Measurements from ENCODE around the gene PIRT. TPM values are rescaled to one million over a fixed set of nuclear protein-coding genes. Genes with fewer than 3 reads are reported as not detected.
A peak's percentile ranks its signal among the peaks of the same experiment; 100 is the strongest.

The PIRT gene
- total RNA-seq (not detected), total RNA-seq (0 reads per million in 29 experiments)
- 0.04 TPM for total RNA-seq (2013)

DNA sequence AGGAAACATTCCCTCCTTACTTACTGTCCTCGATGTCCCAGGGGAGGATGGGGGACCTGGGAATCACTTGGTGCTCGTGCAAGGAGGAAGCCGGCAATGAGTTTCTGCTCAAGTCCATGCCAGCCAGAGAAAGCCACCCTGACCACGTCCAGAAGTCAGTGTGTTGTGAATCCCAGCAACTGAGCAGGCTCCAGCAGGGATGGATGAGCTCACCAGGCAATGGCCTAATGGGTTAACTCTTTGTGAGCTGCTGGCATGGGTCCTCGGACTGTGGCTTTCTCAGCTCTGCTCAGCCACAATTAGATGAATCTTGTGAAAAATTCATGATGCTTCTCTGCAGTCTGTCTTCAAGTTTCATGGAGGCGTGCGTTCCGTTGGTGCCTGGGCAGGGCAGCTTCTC is at the start of gene PIRT:
Gene PIRT, minus strand, starts transcription at position 167 of the 400 bp plus-strand sequence. CDS start 12,442 bp downstream, outside the sequence.
- Mint-ChIP-seq H3K27ac (no peak within 1 kb of the TSS), H3K9me3 (no peaks in the 10 kb centered on the region), H3K27me3 (no peaks in the 10 kb centered on the region), H3K4me3 (no peak within 1 kb of the TSS), H3K36me3 (no peaks in the 10 kb centered on the region), H3K4me1 (no peaks in the 10 kb centered on the region)
- H3K36me3 ChIP-seq (ENCODE audit: control insufficient read depth in 2 of 2, extremely low read depth in 1 of 2, insufficient read depth in 1 of 2, low read length in 1 of 2): no peaks in the 10 kb centered on the region
- DNase-seq (no peak), ATAC-seq (replicated peaks in 1 of 4) (no peak)
- no peak within 1 kb of the TSS for H3K27ac ChIP-seq (ENCODE audit: low read length)
- ChIA-PET CTCF (interaction anchor here in 1 of 2 donors (0.5 kb wide), 1 partner anchor 1121 kb away, joined by 7 read pairs; no protein-coding TSS in a partner anchor), POLR2A (no interaction called here)
- no peaks in the 10 kb centered on the region for H3K4me1 ChIP-seq (ENCODE audit: control insufficient read depth in 1 of 2, extremely low read depth in 1 of 2, insufficient read depth in 2 of 2, low read length in 2 of 2)
- H3K27me3 ChIP-seq (replicated peaks in 1 of 2; ENCODE audit: control insufficient read depth in 2 of 2, extremely low read depth in 1 of 2, insufficient read depth in 2 of 2, low read length in 1 of 2): peaks cover 0 to 3% of the 10 kb centered on the region in 2 experiments
- no peak within 1 kb of the TSS for H3K4me3 ChIP-seq (ENCODE audit: control insufficient read depth in 1 of 2, extremely low read depth in 1 of 2, low read length in 1 of 2)
- H3K9me3 ChIP-seq: no peaks in the 10 kb centered on the region
- 73% methylated on average over 7 of the region's 8 CpGs for WGBS (ENCODE audit: insufficient coverage)

DNA sequence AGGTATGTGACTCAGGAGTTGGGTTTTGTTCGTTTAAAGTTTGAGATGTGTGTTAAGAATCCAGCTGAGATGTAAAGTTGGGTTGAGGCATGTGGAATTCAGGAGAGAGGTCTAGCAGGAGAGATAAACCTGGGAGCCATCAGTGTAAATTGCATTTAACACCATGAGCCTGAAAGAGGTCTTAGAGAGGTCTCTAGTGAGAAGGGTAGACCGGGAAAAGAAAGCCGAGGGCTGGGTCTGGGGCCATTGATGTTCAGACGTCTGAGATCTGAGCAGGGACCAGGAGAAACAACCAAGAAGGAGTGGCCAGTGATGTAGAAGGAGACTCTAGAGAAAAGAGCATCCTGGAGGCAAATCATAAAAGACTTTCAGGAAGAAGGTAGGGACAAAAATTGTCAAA is 44.1 kb upstream of the PIRT start:
- Histone ChIP-seq H3K9me3 (no peaks in the 10 kb centered on the region), H3K4me3 (ENCODE audit: control insufficient read depth in 1 of 2, extremely low read depth in 1 of 2, low read length in 1 of 2) (no peak overlapping the region), H3K27me3 (replicated peaks in 1 of 2; ENCODE audit: control insufficient read depth in 2 of 2, extremely low read depth in 1 of 2, insufficient read depth in 2 of 2, low read length in 1 of 2) (peaks cover 3 to 8% of the 10 kb centered on the region in 2 experiments), H3K4me1 (ENCODE audit: control insufficient read depth in 1 of 2, extremely low read depth in 1 of 2, insufficient read depth in 2 of 2, low read length in 2 of 2) (no peaks in the 10 kb centered on the region), H3K27ac (ENCODE audit: low read length) (no peak overlapping the region), H3K36me3 (ENCODE audit: control insufficient read depth in 2 of 2, extremely low read depth in 1 of 2, insufficient read depth in 1 of 2, low read length in 1 of 2) (no peaks in the 10 kb centered on the region)
- peaks cover 0 to 3% (median 0%) of the 10 kb centered on the region in 3 donors for H3K9me3 Mint-ChIP-seq
- H3K4me3 Mint-ChIP-seq: no peak overlapping the region
- no peaks in the 10 kb centered on the region for H3K36me3 Mint-ChIP-seq
- ChIA-PET CTCF (no interaction called here), POLR2A (interaction anchor here in 1 of 2 donors (0.6 kb wide), 1 partner anchor 559 kb away, joined by 4 read pairs; no protein-coding TSS in a partner anchor)
- WGBS (ENCODE audit: insufficient coverage): 30% methylated on average over 4 of the region's 4 CpGs
- H3K4me1 Mint-ChIP-seq: no peaks in the 10 kb centered on the region
- peaks cover 11 to 27% of the 10 kb centered on the region in 2 donors for H3K27me3 Mint-ChIP-seq
- DNase-seq (no peak), ATAC-seq (replicated peaks in 1 of 4) (no peak)
- no peak overlapping the region for H3K27ac Mint-ChIP-seq

DNA sequence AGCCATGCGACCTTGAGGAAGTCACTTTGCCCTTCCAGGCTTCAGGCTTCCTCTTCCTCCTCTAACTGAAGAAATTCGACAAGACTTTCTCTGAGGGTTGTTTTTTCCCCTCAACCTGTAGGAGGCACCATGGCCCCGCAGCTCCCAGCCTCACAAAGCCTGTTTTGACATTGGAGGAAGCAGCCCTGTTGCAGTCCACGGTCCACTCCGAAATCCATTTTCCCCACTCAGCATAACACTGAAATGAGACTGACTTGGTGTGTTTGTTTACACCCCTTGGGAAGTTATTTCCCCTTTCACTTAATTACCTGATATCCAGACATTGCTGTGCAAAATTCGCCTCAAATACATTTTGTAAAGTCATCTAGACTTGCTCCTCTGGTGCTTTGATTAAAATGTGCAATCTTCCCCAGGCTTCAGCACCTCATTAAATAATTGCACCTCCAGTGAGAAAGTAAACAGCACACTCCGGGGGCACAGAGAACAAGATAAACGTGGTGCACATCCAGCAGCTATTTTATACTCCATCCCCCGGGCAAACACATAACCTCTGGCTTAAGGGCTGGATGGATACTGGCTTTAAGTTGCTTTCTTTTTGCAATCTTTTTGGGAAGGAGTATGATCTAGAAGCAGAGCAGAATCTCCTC is 41.4 kb upstream of the PIRT start:
- Histone ChIP-seq H3K4me3 (ENCODE audit: control insufficient read depth in 1 of 2, extremely low read depth in 1 of 2, low read length in 1 of 2) (no peak overlapping the region), H3K27ac (ENCODE audit: low read length) (no peak overlapping the region), H3K27me3 (replicated peaks in 1 of 2; ENCODE audit: control insufficient read depth in 2 of 2, extremely low read depth in 1 of 2, insufficient read depth in 2 of 2, low read length in 1 of 2) (peaks cover 3 to 15% of the 10 kb centered on the region in 2 experiments), H3K4me1 (ENCODE audit: control insufficient read depth in 1 of 2, extremely low read depth in 1 of 2, insufficient read depth in 2 of 2, low read length in 2 of 2) (no peaks in the 10 kb centered on the region), H3K36me3 (ENCODE audit: control insufficient read depth in 2 of 2, extremely low read depth in 1 of 2, insufficient read depth in 1 of 2, low read length in 1 of 2) (no peaks in the 10 kb centered on the region), H3K9me3 (no peaks in the 10 kb centered on the region)
- POLR2A ChIA-PET: no interaction called here
- no peak for ATAC-seq (replicated peaks in 1 of 4)
- CTCF ChIA-PET: no interaction called here
- Mint-ChIP-seq H3K27ac (no peak overlapping the region), H3K9me3 (peaks cover 0 to 3% (median 0%) of the 10 kb centered on the region in 3 donors), H3K4me1 (peaks cover 0 to 2% (median 0%) of the 10 kb centered on the region in 3 donors), H3K4me3 (no peak overlapping the region), H3K27me3 (peaks cover 12 to 37% of the 10 kb centered on the region in 2 donors), H3K36me3 (no peaks in the 10 kb centered on the region)
- no peak for DNase-seq
- WGBS (ENCODE audit: insufficient coverage): 17% methylated on average over 2 of the region's 9 CpGs

DNA sequence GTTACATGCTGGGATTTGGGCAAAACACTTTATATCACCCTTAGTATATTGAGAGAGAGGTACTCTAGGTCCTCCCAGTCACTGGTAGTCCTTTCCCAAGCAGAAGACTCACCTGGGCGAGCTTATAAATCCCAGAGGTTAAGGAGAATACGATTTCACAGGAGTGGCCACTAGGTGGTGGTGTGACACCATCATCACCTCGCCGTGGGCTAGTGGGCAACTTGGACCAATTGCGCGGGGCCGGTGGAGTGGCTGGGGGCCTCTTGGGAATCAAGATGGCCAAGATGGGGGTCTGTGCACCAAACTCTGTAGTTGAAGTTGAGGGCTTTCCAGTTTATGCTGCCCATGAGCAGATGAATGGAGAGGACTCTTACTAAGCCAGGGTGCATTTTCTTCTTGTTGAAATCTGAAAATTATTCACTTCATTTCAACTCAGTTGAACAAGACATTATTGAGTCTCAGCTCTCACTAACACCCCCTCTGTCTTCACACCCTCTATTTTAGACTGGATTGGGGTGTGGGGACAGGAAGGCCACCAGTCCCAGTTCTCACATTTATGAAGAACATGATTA is 38.2 kb upstream of the PIRT start:
- ChIA-PET POLR2A (no interaction called here), CTCF (interaction anchor here (1.0 to 1.3 kb wide), 2 partner anchors 9 to 768 kb away, joined by 3 to 4 read pairs; no protein-coding TSS in a partner anchor)
- WGBS (ENCODE audit: insufficient coverage): 10% methylated on average over 6 of the region's 7 CpGs
- ATAC-seq (replicated peaks in 1 of 4) (no peak), DNase-seq (peak in 4 of 35 experiments; percentile 0 to 18 (median 2))
- H3K36me3 ChIP-seq (ENCODE audit: control insufficient read depth in 2 of 2, extremely low read depth in 1 of 2, insufficient read depth in 1 of 2, low read length in 1 of 2): no peaks in the 10 kb centered on the region
- Mint-ChIP-seq H3K4me3 (no peak overlapping the region), H3K27ac (no peak overlapping the region), H3K27me3 (peaks cover 19 to 46% of the 10 kb centered on the region in 2 donors), H3K4me1 (peaks cover 0 to 2% (median 0%) of the 10 kb centered on the region in 3 donors), H3K9me3 (peaks cover 0 to 3% (median 0%) of the 10 kb centered on the region in 3 donors), H3K36me3 (no peaks in the 10 kb centered on the region)
- no peaks in the 10 kb centered on the region for H3K9me3 ChIP-seq
- no peak overlapping the region for H3K27ac ChIP-seq (ENCODE audit: low read length)
- H3K27me3 ChIP-seq (replicated peaks in 1 of 2; ENCODE audit: control insufficient read depth in 2 of 2, extremely low read depth in 1 of 2, insufficient read depth in 2 of 2, low read length in 1 of 2): peaks cover 3 to 22% of the 10 kb centered on the region in 2 experiments
- no peaks in the 10 kb centered on the region for H3K4me1 ChIP-seq (ENCODE audit: control insufficient read depth in 1 of 2, extremely low read depth in 1 of 2, insufficient read depth in 2 of 2, low read length in 2 of 2)
- H3K4me3 ChIP-seq (ENCODE audit: control insufficient read depth in 1 of 2, extremely low read depth in 1 of 2, low read length in 1 of 2): no peak overlapping the region

DNA sequence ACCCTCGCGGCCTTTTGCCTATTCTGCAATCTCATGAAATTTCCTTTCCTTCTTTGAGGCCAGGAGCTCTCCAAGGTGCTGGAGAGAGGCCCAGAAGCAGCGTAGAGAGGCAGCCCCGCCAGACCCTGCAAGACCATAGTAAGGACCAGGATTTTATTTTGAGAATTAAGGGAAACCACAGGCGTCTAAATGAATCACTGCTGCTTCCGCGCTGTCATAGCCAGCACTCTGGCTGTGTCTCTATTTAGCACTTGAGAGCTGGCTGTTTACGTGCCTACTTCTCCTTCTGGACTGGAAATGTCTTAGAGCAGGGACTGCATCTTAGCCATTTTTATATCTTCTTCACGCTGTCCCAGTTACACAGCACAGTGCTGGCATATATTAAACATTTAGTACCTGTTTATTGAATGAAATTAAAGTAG is 37.6 kb upstream of the PIRT start:
- POLR2A ChIA-PET: no interaction called here
- Mint-ChIP-seq H3K9me3 (peaks cover 0 to 3% (median 0%) of the 10 kb centered on the region in 3 donors), H3K4me3 (no peak overlapping the region), H3K27me3 (peaks cover 19 to 48% of the 10 kb centered on the region in 2 donors), H3K27ac (no peak overlapping the region), H3K36me3 (no peaks in the 10 kb centered on the region), H3K4me1 (peaks cover 0 to 2% (median 0%) of the 10 kb centered on the region in 3 donors)
- ATAC-seq (replicated peaks in 1 of 4) (no peak), DNase-seq (peak in 4 of 35 experiments; percentile 1 to 7 (median 4))
- H3K4me1 ChIP-seq (ENCODE audit: control insufficient read depth in 1 of 2, extremely low read depth in 1 of 2, insufficient read depth in 2 of 2, low read length in 2 of 2): no peaks in the 10 kb centered on the region
- WGBS (ENCODE audit: insufficient coverage): 10% methylated on average over 5 of the region's 9 CpGs
- no peaks in the 10 kb centered on the region for H3K36me3 ChIP-seq (ENCODE audit: control insufficient read depth in 2 of 2, extremely low read depth in 1 of 2, insufficient read depth in 1 of 2, low read length in 1 of 2)
- no peak overlapping the region for H3K4me3 ChIP-seq (ENCODE audit: control insufficient read depth in 1 of 2, extremely low read depth in 1 of 2, low read length in 1 of 2)
- no peak overlapping the region for H3K27ac ChIP-seq (ENCODE audit: low read length)
- H3K9me3 ChIP-seq: no peaks in the 10 kb centered on the region
- H3K27me3 ChIP-seq (replicated peaks in 1 of 2; ENCODE audit: control insufficient read depth in 2 of 2, extremely low read depth in 1 of 2, insufficient read depth in 2 of 2, low read length in 1 of 2): peaks cover 3 to 22% of the 10 kb centered on the region in 2 experiments
- CTCF ChIA-PET: interaction anchor here in 1 of 2 donors (0.5 to 1.3 kb wide), 2 partner anchors 9 to 280 kb away, joined by 4 to 6 read pairs; no protein-coding TSS in a partner anchor

DNA sequence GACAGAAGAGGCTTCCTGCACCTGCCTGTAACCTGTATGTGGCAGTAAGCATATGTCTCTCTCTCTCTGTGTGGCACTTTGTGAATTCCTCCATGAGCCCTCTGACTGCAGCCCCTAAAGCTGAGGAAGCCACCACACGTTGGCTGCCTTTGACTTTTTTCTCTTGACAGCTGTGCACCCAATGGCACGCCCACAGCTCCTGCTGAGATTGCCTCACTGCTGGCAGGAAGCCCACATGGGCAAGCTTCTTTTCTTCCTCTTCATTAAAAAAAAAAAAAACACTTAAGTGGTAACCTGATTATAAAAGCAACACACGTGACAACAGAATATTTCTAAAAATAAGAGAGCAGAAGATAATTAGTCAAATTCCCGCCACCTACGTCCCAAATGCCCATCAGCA is 34.0 kb upstream of the PIRT start:
- Histone ChIP-seq H3K4me1 (ENCODE audit: control insufficient read depth in 1 of 2, extremely low read depth in 1 of 2, insufficient read depth in 2 of 2, low read length in 2 of 2) (no peaks in the 10 kb centered on the region), H3K36me3 (ENCODE audit: control insufficient read depth in 2 of 2, extremely low read depth in 1 of 2, insufficient read depth in 1 of 2, low read length in 1 of 2) (no peaks in the 10 kb centered on the region), H3K4me3 (ENCODE audit: control insufficient read depth in 1 of 2, extremely low read depth in 1 of 2, low read length in 1 of 2) (no peak overlapping the region), H3K27me3 (replicated peaks in 1 of 2; ENCODE audit: control insufficient read depth in 2 of 2, extremely low read depth in 1 of 2, insufficient read depth in 2 of 2, low read length in 1 of 2) (peaks cover 0 to 14% of the 10 kb centered on the region in 2 experiments), H3K9me3 (no peaks in the 10 kb centered on the region), H3K27ac (ENCODE audit: low read length) (no peak overlapping the region)
- Mint-ChIP-seq H3K36me3 (no peaks in the 10 kb centered on the region), H3K9me3 (peaks cover 2 to 12% (median 11%) of the 10 kb centered on the region in 3 donors), H3K27ac (no peak overlapping the region), H3K4me1 (peaks cover 0 to 2% (median 0%) of the 10 kb centered on the region in 3 donors), H3K27me3 (peaks cover 10 to 37% of the 10 kb centered on the region in 2 donors), H3K4me3 (no peak overlapping the region)
- ATAC-seq (replicated peaks in 1 of 4) (no peak), DNase-seq (no peak)
- ChIA-PET CTCF (no interaction called here), POLR2A (no interaction called here)
- 53% methylated on average over 4 of the region's 5 CpGs for WGBS (ENCODE audit: insufficient coverage)
